GM12801 (cell line): ENCODE results near the gene FASN.

Source experiments
- TF ChIP-seq, protein P1 (sequence below): IDR thresholded peaks from one replicate; pipeline ENCODE4 v1.5.1; 2011; ENCODE audit warnings: control low read depth; ENCODE audit not compliant: insufficient read length; ENCODE audit errors: extremely low read depth

FASN gene

DNA sequence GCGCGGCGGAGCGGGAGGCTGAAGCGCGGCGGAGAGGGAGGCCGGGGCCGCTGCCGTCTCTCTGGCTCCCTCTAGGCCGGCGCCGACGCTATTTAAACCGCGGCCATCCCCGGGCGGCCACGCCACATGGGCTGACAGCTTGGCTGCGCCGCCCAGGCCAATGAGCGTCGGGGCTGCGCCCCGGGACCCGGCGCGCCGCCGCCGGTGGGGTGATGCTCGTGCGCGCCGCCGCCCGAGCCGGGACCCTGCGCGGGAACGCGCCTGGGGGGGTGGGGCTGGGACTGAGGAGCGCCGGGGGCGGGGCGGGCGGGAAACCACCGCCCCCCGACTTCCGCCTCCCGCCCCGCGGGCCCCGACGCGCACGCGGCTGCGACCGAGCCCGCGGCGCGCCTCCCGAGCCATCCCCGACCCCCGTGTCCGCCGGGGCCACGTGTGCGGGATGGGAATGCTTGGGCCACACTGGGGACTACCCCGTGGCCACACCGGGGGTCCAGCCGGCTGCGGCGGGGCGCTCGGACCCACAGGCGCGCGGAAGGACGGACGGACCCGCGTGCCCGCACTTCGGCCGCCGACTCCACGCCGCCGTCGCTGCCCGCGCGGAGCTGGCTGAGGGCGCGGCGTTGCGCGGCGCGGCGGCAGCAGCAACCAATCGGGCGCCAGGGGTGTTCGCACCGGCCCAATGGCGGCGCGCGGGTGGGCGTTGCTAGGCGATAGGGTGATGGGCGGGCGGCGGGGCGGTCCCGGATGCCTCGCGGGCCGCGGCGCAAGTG is at the start of gene FASN:
Gene FASN, minus strand, starts transcription at position 68 of the 770 bp plus-strand sequence. CDS start 1,791 bp downstream, outside the sequence.
- TF ChIP-seq, protein P1, sequence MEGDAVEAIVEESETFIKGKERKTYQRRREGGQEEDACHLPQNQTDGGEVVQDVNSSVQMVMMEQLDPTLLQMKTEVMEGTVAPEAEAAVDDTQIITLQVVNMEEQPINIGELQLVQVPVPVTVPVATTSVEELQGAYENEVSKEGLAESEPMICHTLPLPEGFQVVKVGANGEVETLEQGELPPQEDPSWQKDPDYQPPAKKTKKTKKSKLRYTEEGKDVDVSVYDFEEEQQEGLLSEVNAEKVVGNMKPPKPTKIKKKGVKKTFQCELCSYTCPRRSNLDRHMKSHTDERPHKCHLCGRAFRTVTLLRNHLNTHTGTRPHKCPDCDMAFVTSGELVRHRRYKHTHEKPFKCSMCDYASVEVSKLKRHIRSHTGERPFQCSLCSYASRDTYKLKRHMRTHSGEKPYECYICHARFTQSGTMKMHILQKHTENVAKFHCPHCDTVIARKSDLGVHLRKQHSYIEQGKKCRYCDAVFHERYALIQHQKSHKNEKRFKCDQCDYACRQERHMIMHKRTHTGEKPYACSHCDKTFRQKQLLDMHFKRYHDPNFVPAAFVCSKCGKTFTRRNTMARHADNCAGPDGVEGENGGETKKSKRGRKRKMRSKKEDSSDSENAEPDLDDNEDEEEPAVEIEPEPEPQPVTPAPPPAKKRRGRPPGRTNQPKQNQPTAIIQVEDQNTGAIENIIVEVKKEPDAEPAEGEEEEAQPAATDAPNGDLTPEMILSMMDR, result no peak

DNA sequence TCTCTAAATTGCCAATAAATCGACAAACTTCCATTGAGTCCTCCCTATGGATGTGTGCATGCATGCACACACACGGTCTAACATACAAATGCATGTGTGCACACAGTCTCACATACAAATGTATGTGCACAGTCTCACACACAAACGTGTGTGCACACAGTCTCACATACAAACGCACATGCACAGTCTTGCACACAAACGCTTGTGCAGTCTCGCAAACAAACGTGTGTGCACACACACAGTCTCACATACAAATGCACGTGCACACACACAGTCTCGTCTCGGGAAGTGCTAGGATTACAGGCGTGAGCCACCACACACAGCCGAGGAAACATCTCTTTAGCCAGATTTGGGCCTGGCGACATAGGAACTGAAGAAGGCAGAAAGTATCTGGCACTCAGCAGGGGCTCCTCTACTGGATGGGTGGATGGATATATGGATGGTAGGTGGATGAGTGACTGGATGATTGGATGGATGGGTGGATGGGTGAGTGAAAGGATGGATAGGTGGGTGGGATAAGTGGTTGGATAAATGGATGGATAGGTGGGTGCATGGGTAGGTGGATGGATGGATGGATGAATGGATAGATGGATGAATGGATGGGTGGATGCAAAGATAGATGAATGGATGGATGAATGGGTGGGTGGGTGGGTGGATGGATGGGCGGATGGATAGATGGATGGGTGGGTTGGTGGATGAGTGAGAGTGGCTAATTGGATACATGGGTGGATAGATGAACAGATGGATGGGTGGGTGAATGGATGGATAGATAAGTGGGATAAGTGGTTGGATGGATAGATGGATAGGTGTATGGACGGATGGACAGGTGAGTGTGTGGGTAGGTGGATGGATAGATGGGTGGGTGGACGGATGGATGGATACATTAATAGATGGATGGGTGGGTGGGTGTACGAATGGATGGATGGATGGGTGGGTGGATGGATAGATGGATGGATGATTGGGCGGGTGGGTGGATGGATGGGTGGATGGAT is 48.9 kb upstream of the FASN start:
- TF ChIP-seq, protein P1, result no peak

DNA sequence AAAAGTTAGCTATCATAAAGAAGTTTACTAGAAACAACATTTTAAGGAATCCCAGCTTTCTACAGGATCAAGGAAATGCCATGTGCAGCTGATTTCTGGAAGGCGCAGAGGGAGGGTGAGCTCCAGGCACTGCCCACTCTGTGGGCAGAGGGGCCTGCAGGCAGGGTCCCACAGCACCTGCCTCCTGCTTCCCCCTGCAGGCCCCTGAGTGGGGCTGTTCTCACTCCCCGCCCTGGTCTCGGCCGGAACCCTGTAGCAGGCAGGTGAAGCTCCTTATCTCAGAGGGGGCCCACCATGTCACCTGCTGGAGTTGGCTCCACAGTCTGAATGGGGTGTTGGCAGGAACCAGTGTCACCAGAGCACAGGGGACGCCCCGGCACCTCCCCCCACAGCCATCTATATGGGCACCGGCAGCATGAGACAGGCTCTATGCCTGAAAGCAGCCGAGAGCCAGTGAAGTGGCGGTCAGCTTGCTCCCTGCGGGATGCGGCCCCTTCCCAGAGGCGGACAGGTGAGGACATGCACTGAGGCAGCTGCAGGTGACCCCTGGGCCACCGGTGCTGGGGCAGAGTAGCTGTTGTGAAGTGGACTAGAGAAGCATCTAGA is 47.6 kb upstream of the FASN start:
- TF ChIP-seq, protein P1, result no peak

DNA sequence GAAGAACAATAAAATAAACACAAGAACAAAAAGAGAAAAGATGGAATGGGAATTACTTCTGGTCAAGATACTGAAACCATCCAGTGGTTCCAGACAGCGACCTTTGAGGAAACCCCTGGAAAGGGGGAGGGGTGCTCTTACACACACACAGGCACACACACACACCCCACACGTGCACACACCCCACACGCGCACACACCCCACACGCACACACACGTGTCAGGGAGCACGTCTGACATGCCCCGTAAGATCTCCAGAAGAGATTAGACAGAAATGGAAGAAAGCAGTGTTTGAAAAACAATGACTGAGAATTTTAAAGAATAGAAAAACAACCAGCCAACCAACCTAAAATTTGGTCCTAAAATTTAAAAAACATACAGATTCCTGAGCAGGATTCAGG is 45.3 kb upstream of the FASN start:
- TF ChIP-seq, protein P1, result no peak

DNA sequence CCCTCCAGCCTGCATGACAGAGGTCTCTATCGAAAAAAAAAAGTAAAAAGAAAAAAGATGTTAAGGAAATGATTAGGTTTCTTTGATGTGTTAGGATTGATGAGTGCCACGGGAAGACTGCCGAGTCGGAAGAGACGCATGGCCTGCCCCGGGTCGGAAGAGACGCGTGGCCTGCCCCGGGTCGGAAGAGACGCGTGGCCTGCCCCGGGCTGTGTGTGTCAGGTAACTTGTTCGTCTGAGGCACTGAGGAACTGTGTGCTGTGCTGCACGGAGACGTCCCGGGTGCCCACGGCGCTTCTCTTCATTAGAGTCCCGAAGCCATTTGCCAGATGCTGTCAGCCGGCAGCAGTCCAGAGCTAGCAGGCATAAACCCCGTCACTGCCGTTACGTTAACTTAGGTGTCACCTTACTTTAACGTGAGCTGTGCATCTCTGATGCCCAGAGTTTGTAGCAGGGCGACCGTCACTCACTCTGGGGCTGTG is 40.5 kb upstream of the FASN start:
- TF ChIP-seq, protein P1, result no peak

DNA sequence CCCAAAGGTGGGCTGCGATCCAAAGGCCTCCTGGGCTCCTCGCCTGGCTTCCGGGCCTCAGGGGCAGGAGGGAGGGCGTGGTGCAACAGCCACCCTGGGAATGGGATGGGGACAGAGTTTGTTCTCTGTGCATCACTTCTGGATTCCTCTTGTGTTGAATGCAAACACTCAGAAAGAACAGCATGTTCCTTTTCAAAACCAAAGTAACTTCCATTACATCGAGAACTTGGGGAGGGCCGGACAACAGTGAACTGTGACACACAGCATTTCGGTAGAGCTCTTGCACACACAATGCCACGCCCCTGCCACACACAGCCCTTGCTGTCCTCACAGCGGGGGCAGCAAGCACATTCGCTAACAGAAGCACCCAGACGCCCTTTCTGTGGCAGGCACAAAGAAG is 36.1 kb upstream of the FASN start:
- TF ChIP-seq, protein P1, result no peak

DNA sequence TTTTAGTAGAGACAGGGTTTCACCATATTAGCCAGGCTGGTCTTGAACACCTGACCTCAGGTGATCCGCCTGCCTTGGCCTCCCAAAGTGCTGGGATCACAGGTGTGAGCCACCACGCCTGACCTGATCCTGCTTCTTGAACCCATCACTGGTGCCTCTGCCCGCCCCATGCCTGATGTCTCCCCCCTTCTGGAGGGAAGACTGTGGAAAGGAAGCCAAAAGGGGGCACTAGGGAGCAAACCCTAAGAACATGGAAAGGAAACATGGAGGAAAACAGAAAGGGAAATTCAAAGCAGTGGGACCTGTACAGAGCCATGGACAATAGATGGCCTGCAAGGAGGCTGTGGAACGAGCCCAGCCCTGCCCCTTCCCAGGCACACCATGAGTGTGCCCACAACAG is 31.1 kb upstream of the FASN start:
- TF ChIP-seq, protein P1, result no peak
